CD4-positive, alpha-beta memory T cell (primary cell): ENCODE data around the gene TNFRSF19. TPM values are rescaled to one million over a fixed set of nuclear protein-coding genes. Genes with fewer than 3 reads are reported as not detected.

Source experiments
- CTCF ChIA-PET: fragments of 350-600 bp; sonication (Branson Sonifier 250); formaldehyde crosslinking; loops from one replicate; lab custom pipeline; 2021; ENCODE audit warnings: inconsistent platforms; ENCODE audit not compliant: partially characterized antibody; lab: Charles Lee
- POLR2A ChIA-PET: fragments of 350-600 bp; sonication (Branson Sonifier 250); formaldehyde crosslinking; loops from one replicate; lab custom pipeline; 2021; ENCODE audit not compliant: partially characterized antibody; lab: Charles Lee
- DNase-seq, 5 donors: peaks; one replicate each; pipeline versions ENCODE4 v3.0.0 to v3.0.0-alpha.2; 2020 to 2022; ENCODE audit warnings: mixed read lengths in 1 of 5
- H3K27ac ChIP-seq: one replicate; pipeline ENCODE4 v1.7.0; 2013; ENCODE audit warnings: low read depth, low read length
- H3K27me3 ChIP-seq: 2 replicates; pipeline ENCODE4 v1.7.0; 2013; ENCODE audit warnings: mild to moderate bottlenecking, low read length, moderate library complexity; ENCODE audit not compliant: insufficient read depth
- H3K36me3 ChIP-seq: 2 replicates; pipeline ENCODE4 v1.7.0; 2013; ENCODE audit warnings: mild to moderate bottlenecking, low read length, moderate library complexity; ENCODE audit not compliant: insufficient read depth
- H3K4me1 ChIP-seq: 2 replicates; pipeline ENCODE4 v1.7.0; 2013; ENCODE audit warnings: mild to moderate bottlenecking, low read length, moderate library complexity; ENCODE audit not compliant: insufficient read depth
- H3K4me3 ChIP-seq, 2 donors: one replicate each; pipeline ENCODE4 v1.7.0; 2013; ENCODE audit warnings: low read length in 2 of 2, mild to moderate bottlenecking in 1 of 2
- H3K9me3 ChIP-seq, 2 donors: one replicate each; pipeline ENCODE4 v1.7.0; 2013; ENCODE audit warnings: low read length in 2 of 2, control low read depth in 1 of 2; ENCODE audit not compliant: control insufficient read depth in 1 of 2
- H3K27ac Mint-ChIP-seq, 7 donors: one replicate each; pipeline ENCODE4 v1.8.0; 2020 to 2021; ENCODE audit warnings: mixed read lengths in 7 of 7, mild to moderate bottlenecking in 6 of 7, inconsistent platforms in 3 of 7, moderate library complexity in 3 of 7
- H3K27me3 Mint-ChIP-seq, 2 donors: one replicate each; pipeline ENCODE4 v1.8.0; 2020 to 2021; ENCODE audit warnings: mixed read lengths in 2 of 2
- H3K36me3 Mint-ChIP-seq, 2 donors: one replicate each; pipeline ENCODE4 v1.8.0; 2020 to 2021; ENCODE audit warnings: mixed read lengths in 2 of 2, inconsistent platforms in 1 of 2, mild to moderate bottlenecking in 1 of 2
- H3K4me1 Mint-ChIP-seq, 4 donors: one replicate each; pipeline ENCODE4 v1.8.0; 2020 to 2021; ENCODE audit warnings: mixed read lengths in 4 of 4, mild to moderate bottlenecking in 1 of 4
- H3K4me3 Mint-ChIP-seq, 8 donors: one replicate each; pipeline ENCODE4 v1.8.0; 2020 to 2021; ENCODE audit warnings: mixed read lengths in 8 of 8, mild to moderate bottlenecking in 7 of 8, moderate library complexity in 6 of 8, inconsistent platforms in 3 of 8
- H3K9me3 Mint-ChIP-seq, 8 donors: one replicate each; pipeline ENCODE4 v1.8.0; 2020 to 2021; ENCODE audit warnings: mixed read lengths in 8 of 8, mild to moderate bottlenecking in 5 of 8, inconsistent platforms in 3 of 8, moderate library complexity in 1 of 8
- intact Hi-C: fragments of 100-400 bp; cut with micrococcal nuclease; formaldehyde crosslinking; loops from one replicate; pipeline ENCODE4 v1.15.1; 2023
- polyA plus RNA-seq, 2 donors: library from polyadenylated mRNA; unstranded; fragments of 300-500 nt; fragmentation: Illumina TruSeq; gene quantifications; one replicate each; pipeline ENCODE4 v1.2.3, GENCODE V29; 2021
- total RNA-seq, 2 experiments: library from RNA; stranded (reverse); gene quantifications; one replicate each; pipeline ENCODE4 v1.2.3, GENCODE V29; 2021

TNFRSF19 gene
- total and polyA plus RNA-seq, 4 experiments from 2014 or later, result 0.27 TPM; not detected in 3

GRCh38 chr13:23571431-23571830, 1.2 kb downstream of the TNFRSF19 start:
- Mint-ChIP-seq H3K27ac (no peak overlapping the region), H3K9me3 (no peaks in the 10 kb centered on the region), H3K36me3 (no peaks in the 10 kb centered on the region), H3K27me3 (peaks cover 32 to 51% of the 10 kb centered on the region in 2 donors), H3K4me3 (no peak overlapping the region), H3K4me1 (peaks cover 0 to 5% (median under 1%) of the 10 kb centered on the region in 4 donors)
- Histone ChIP-seq H3K4me3 (no peak overlapping the region), H3K4me1 (no peaks in the 10 kb centered on the region), H3K9me3 (no peaks in the 10 kb centered on the region), H3K36me3 (no peaks in the 10 kb centered on the region), H3K27me3 (peaks cover 14% of the 10 kb centered on the region), H3K27ac (no peak overlapping the region)
- ChIA-PET CTCF (no interaction called here), POLR2A (no interaction called here)
- no peak for DNase-seq
- intact Hi-C loops, result loop anchor here (10.0 kb wide), 1 partner anchor 183 kb away; no protein-coding TSS in a partner anchor

- POLR2A ChIA-PET, result no interaction called here
- H3K4me3 ChIP-seq, result no peak overlapping the region
Measured at GRCh38 chr13:23572836-23573235, 2.6 kb downstream of the TNFRSF19 start.

GRCh38 chr13:23574421-23575145, 4.4 kb downstream of the TNFRSF19 start:
- peaks cover 26 to 54% of the 10 kb centered on the region in 2 donors for H3K27me3 Mint-ChIP-seq
- peaks cover 5 to 13% (median 10%) of the 10 kb centered on the region in 4 donors for H3K4me1 Mint-ChIP-seq
- Histone ChIP-seq H3K4me3 (no peak overlapping the region), H3K27ac (no peak overlapping the region), H3K4me1 (peaks cover 6% of the 10 kb centered on the region), H3K27me3 (peaks cover 9% of the 10 kb centered on the region), H3K9me3 (no peaks in the 10 kb centered on the region), H3K36me3 (no peaks in the 10 kb centered on the region)
- POLR2A ChIA-PET, result no interaction called here
- CTCF ChIA-PET, result no interaction called here
- H3K9me3 Mint-ChIP-seq, result no peaks in the 10 kb centered on the region
- intact Hi-C loops, result loop anchor here (5.0 to 10.0 kb wide), 3 partner anchors 107 to 180 kb away; no protein-coding TSS in a partner anchor
- no peak overlapping the region for H3K27ac Mint-ChIP-seq
- no peak for DNase-seq
- peaks cover 0 to 2% of the 10 kb centered on the region in 2 donors for H3K36me3 Mint-ChIP-seq
- H3K4me3 Mint-ChIP-seq, result no peak overlapping the region

More at GRCh38 chr13:23572836-23573235, 2.6 kb downstream of the TNFRSF19 start:
- Histone ChIP-seq H3K9me3 (no peaks in the 10 kb centered on the region), H3K27ac (no peak overlapping the region), H3K36me3 (no peaks in the 10 kb centered on the region), H3K27me3 (peaks cover 14% of the 10 kb centered on the region), H3K4me1 (no peaks in the 10 kb centered on the region)
- Mint-ChIP-seq H3K36me3 (peaks cover 0 to 2% of the 10 kb centered on the region in 2 donors), H3K9me3 (no peaks in the 10 kb centered on the region), H3K27me3 (peaks cover 30 to 55% of the 10 kb centered on the region in 2 donors), H3K4me1 (peaks cover under 1 to 12% (median 4%) of the 10 kb centered on the region in 4 donors), H3K27ac (no peak overlapping the region), H3K4me3 (no peak overlapping the region)
- CTCF ChIA-PET, result no interaction called here
- DNase-seq, result no peak
- intact Hi-C loops, result loop anchor here (10.0 kb wide), 1 partner anchor 182 kb away; no protein-coding TSS in a partner anchor

GRCh38 chr13:23575632-23576031, 5.4 kb downstream of the TNFRSF19 start:
- CTCF ChIA-PET, result interaction anchor here (0.9 kb wide), 1 partner anchor 108 kb away, joined by 3 read pairs; no protein-coding TSS in a partner anchor

DNA sequence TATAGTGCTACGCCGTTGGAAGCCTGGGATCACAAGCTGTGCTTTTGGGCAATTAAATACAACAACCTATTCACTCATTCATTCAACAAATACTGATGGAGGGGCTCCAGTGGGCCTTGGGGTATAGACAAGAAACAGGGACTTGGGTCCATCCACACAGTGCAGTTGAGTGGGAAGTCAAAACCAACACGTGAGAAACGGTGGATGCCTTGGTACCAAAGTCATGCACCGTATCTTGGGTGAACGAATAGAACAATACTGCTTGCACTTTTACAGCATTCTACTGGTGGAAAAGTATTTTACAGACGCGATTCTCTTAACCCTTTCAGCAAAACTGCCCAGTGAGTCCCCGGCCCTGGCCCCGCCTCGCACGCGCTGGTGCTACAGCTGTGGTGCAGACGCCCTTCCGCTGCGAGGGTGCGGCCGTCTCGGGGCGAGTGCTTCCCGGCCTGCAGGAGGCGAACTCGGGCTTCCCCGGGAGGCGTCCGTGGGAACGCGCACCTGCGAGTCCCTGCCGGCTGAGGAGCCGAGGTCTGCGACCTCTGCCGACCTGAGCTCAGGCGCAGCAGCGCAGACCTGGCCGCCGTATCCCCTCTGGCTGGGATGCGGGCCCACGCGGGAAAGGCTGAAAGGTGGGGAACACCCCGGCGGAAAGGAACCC, 8.3 kb downstream of the TNFRSF19 start:
- DNase-seq, result peak in 4 of 5 donors; percentile 50 to 71 (median 66)
- H3K9me3 ChIP-seq, result no peaks in the 10 kb centered on the region
- H3K27me3 Mint-ChIP-seq, result peaks cover 30 to 35% of the 10 kb centered on the region in 2 donors
- H3K4me3 ChIP-seq, result peak overlapping the region; percentile 17 to 69
- H3K27ac Mint-ChIP-seq, result peak overlapping the region in 6 of 7 donors; percentile 23 to 87 (median 80)
- H3K9me3 Mint-ChIP-seq, result no peaks in the 10 kb centered on the region
- peak overlapping the region; percentile 75 to 85 (median 82) for H3K4me3 Mint-ChIP-seq
- peaks cover 17% of the 10 kb centered on the region for H3K4me1 ChIP-seq
- peaks cover 0 to 2% of the 10 kb centered on the region in 2 donors for H3K36me3 Mint-ChIP-seq
- ChIA-PET CTCF (interaction anchor here (1.3 to 1.9 kb wide), 3 partner anchors 11 to 290 kb away, joined by 3 to 6 read pairs (median 5); no protein-coding TSS in a partner anchor), POLR2A (interaction anchor here (1.0 to 1.5 kb wide), 4 partner anchors 9 to 683 kb away, joined by 3 read pairs; no protein-coding TSS in a partner anchor)
- intact Hi-C loops, result loop anchor here (1.0 to 10.0 kb wide), 7 partner anchors 111 to 582 kb away; partner anchors contain the start of genes MIPEP and SPATA13
- peak overlapping the region; percentile 48 for H3K27ac ChIP-seq
- H3K36me3 ChIP-seq, result no peaks in the 10 kb centered on the region
- H3K27me3 ChIP-seq, result peaks cover 13% of the 10 kb centered on the region
- peaks cover 12 to 20% (median 16%) of the 10 kb centered on the region in 4 donors for H3K4me1 Mint-ChIP-seq

More at GRCh38 chr13:23575632-23576031, 5.4 kb downstream of the TNFRSF19 start:
- Mint-ChIP-seq H3K27ac (no peak overlapping the region), H3K9me3 (no peaks in the 10 kb centered on the region), H3K4me3 (no peak overlapping the region), H3K27me3 (peaks cover 26 to 51% of the 10 kb centered on the region in 2 donors), H3K36me3 (peaks cover 0 to 2% of the 10 kb centered on the region in 2 donors), H3K4me1 (peaks cover 12 to 20% (median 16%) of the 10 kb centered on the region in 4 donors)
- intact Hi-C loops, result loop anchor here (5.0 to 10.0 kb wide), 3 partner anchors 108 to 179 kb away; no protein-coding TSS in a partner anchor
- POLR2A ChIA-PET, result no interaction called here
- H3K27ac ChIP-seq, result no peak overlapping the region
- H3K4me3 ChIP-seq, result no peak overlapping the region
- peaks cover 11% of the 10 kb centered on the region for H3K27me3 ChIP-seq
- no peak for DNase-seq
- no peaks in the 10 kb centered on the region for H3K9me3 ChIP-seq
- no peaks in the 10 kb centered on the region for H3K36me3 ChIP-seq
- peaks cover 16% of the 10 kb centered on the region for H3K4me1 ChIP-seq

GRCh38 chr13:23579072-23579895, 9.1 kb downstream of the TNFRSF19 start:
- ChIA-PET CTCF (interaction anchor here (1.3 to 1.9 kb wide), 3 partner anchors 11 to 289 kb away, joined by 3 to 6 read pairs (median 5); no protein-coding TSS in a partner anchor), POLR2A (interaction anchor here (1.0 to 1.5 kb wide), 4 partner anchors 8 to 682 kb away, joined by 3 read pairs; no protein-coding TSS in a partner anchor)
- peaks cover 31% of the 10 kb centered on the region in 2 donors for H3K27me3 Mint-ChIP-seq
- no peaks in the 10 kb centered on the region for H3K36me3 ChIP-seq
- peaks cover 0 to 2% of the 10 kb centered on the region in 2 donors for H3K36me3 Mint-ChIP-seq
- H3K9me3 ChIP-seq, result no peaks in the 10 kb centered on the region
- H3K27ac ChIP-seq, result peak overlapping the region; percentile 48
- peaks cover 17% of the 10 kb centered on the region for H3K4me1 ChIP-seq
- H3K9me3 Mint-ChIP-seq, result no peaks in the 10 kb centered on the region
- peak overlapping the region; percentile 23 to 69 for H3K4me3 ChIP-seq
- H3K4me3 Mint-ChIP-seq, result peak overlapping the region; percentile 75 to 85 (median 82)
- DNase-seq, result peak; percentile 83 to 89 (median 87)
- H3K27me3 ChIP-seq, result peaks cover 13% of the 10 kb centered on the region
- H3K27ac Mint-ChIP-seq, result peak overlapping the region in 5 of 7 donors; percentile 55 to 87 (median 81)
- H3K4me1 Mint-ChIP-seq, result peaks cover 12 to 20% (median 16%) of the 10 kb centered on the region in 4 donors
- intact Hi-C loops, result loop anchor here (1.0 to 10.0 kb wide), 6 partner anchors 112 to 582 kb away; partner anchors contain the start of genes MIPEP and SPATA13
